Measurements from ENCODE around the gene PAX5.

Gene PAX5

GRCh38 chr9:36922548-36922947 lies 111.5 kb downstream of the PAX5 start:
- no peak overlapping the region for H3K27ac ChIP-seq (ENCODE audit: low read length)
- no peak overlapping the region for H3K9ac ChIP-seq (ENCODE audit: low read length)
- no peak for TF ChIP-seq EZH2 (optimal IDR thresholded peaks at IDR 0.05; ENCODE audit: low read depth, low read length)
- TF ChIP-seq EZH2phosphoT487 (IDR thresholded peaks at IDR 0.05; ENCODE audit: low read length) = no peak
- no peak for TF ChIP-seq CTCF (IDR thresholded peaks at IDR 0.05; ENCODE audit: low read length)
- H3K79me2 ChIP-seq (ENCODE audit: low read length) = no peaks in the 10 kb centered on the region
- no peaks in the 10 kb centered on the region for H3K9me3 ChIP-seq (replicated peaks; ENCODE audit: insufficient read depth, low read length)
- H3F3A ChIP-seq (ENCODE audit: insufficient read depth, low read length) = no peaks in the 10 kb centered on the region
- no peaks in the 10 kb centered on the region for H3K27me3 ChIP-seq (replicated peaks; ENCODE audit: insufficient read depth, low read length)
- peaks cover 5% of the 10 kb centered on the region; the same call in 1 of the 2 replicates for H3K4me1 ChIP-seq (ENCODE audit: low read length)
- DNase-seq = no peak
- H3K4me2 ChIP-seq (ENCODE audit: low read depth, low read length) = no peak overlapping the region
- no peak overlapping the region for H2AFZ ChIP-seq (ENCODE audit: low read length)
- no peaks in the 10 kb centered on the region for H4K20me1 ChIP-seq (ENCODE audit: insufficient read depth, low read length)
- H3K9me2 ChIP-seq (replicated peaks; ENCODE audit: insufficient read depth, low read length) = no peaks in the 10 kb centered on the region
- H3K4me3 ChIP-seq (ENCODE audit: low read length) = no peak overlapping the region
- no peaks in the 10 kb centered on the region for H3K36me3 ChIP-seq (replicated peaks; ENCODE audit: insufficient read depth, low read length)

- Histone ChIP-seq H3K9ac (ENCODE audit: low read length) (peak overlapping the region; percentile 20; the same call in 1 of the 2 replicates), H3F3A (ENCODE audit: insufficient read depth, low read length) (peaks cover 9% of the 10 kb centered on the region), H3K27ac (ENCODE audit: low read length) (peak overlapping the region; percentile 75; the same call in 1 of the 2 replicates), H3K79me2 (ENCODE audit: low read length) (no peaks in the 10 kb centered on the region), H3K4me3 (ENCODE audit: low read length) (peak overlapping the region; percentile 38; the same call in 1 of the 2 replicates), H3K4me2 (ENCODE audit: low read depth, low read length) (peak overlapping the region; percentile 61), H3K4me1 (ENCODE audit: low read length) (peaks cover 10% of the 10 kb centered on the region), H3K9me2 (replicated peaks; ENCODE audit: insufficient read depth, low read length) (no peaks in the 10 kb centered on the region), H3K9me3 (replicated peaks; ENCODE audit: insufficient read depth, low read length) (no peaks in the 10 kb centered on the region), H3K27me3 (replicated peaks; ENCODE audit: insufficient read depth, low read length) (no peaks in the 10 kb centered on the region), H4K20me1 (ENCODE audit: insufficient read depth, low read length) (no peaks in the 10 kb centered on the region), H2AFZ (ENCODE audit: low read length) (peak overlapping the region; percentile 49; the same call in 1 of the 2 replicates), H3K36me3 (replicated peaks; ENCODE audit: insufficient read depth, low read length) (no peaks in the 10 kb centered on the region)
- DNase-seq = peak; percentile 37
- TF ChIP-seq EZH2 (optimal IDR thresholded peaks at IDR 0.05; ENCODE audit: low read depth, low read length) = no peak
- no peak for TF ChIP-seq EZH2phosphoT487 (IDR thresholded peaks at IDR 0.05; ENCODE audit: low read length)
- no peak for TF ChIP-seq CTCF (IDR thresholded peaks at IDR 0.05; ENCODE audit: low read length)
These were observed 119.9 kb downstream of the PAX5 start for GRCh38 chr9:36914212-36914577.

- H3K4me3 ChIP-seq (ENCODE audit: low read length) = peak overlapping the region; percentile 38; the same call in 1 of the 2 replicates
- peak overlapping the region; percentile 21; the same call in 1 of the 2 replicates for H3K9ac ChIP-seq (ENCODE audit: low read length)
- H3K79me2 ChIP-seq (ENCODE audit: low read length) = no peaks in the 10 kb centered on the region
- peak overlapping the region; percentile 61 for H3K4me2 ChIP-seq (ENCODE audit: low read depth, low read length)
- peaks cover 9% of the 10 kb centered on the region for H3F3A ChIP-seq (ENCODE audit: insufficient read depth, low read length)
- TF ChIP-seq EZH2phosphoT487 (IDR thresholded peaks at IDR 0.05; ENCODE audit: low read length) = no peak
- TF ChIP-seq CTCF (IDR thresholded peaks at IDR 0.05; ENCODE audit: low read length) = peak; percentile 33
- no peak for TF ChIP-seq EZH2 (optimal IDR thresholded peaks at IDR 0.05; ENCODE audit: low read depth, low read length)
- H3K27ac ChIP-seq (ENCODE audit: low read length) = peak overlapping the region; percentile 75
- no peaks in the 10 kb centered on the region for H3K9me3 ChIP-seq (replicated peaks; ENCODE audit: insufficient read depth, low read length)
- peak overlapping the region; percentile 49 for H2AFZ ChIP-seq (ENCODE audit: low read length)
- H3K36me3 ChIP-seq (replicated peaks; ENCODE audit: insufficient read depth, low read length) = no peaks in the 10 kb centered on the region
- no peaks in the 10 kb centered on the region for H3K27me3 ChIP-seq (replicated peaks; ENCODE audit: insufficient read depth, low read length)
- DNase-seq = peak; percentile 82
- no peaks in the 10 kb centered on the region for H4K20me1 ChIP-seq (ENCODE audit: insufficient read depth, low read length)
- no peaks in the 10 kb centered on the region for H3K9me2 ChIP-seq (replicated peaks; ENCODE audit: insufficient read depth, low read length)
- H3K4me1 ChIP-seq (ENCODE audit: low read length) = peaks cover 10% of the 10 kb centered on the region
These were observed 120.5 kb downstream of the PAX5 start for GRCh38 chr9:36913393-36914211.
